GM19438 (cell line): ENCODE results near the gene ANLN.

Source experiments
- ATAC-seq: cut with Tn5 transposase; IDR thresholded peaks from one replicate; pipeline ENCODE4 v1.9.1; 2021; ENCODE audit warnings: low read depth; ENCODE audit not compliant: unreplicated experiment

Gene ANLN

GRCh38 chr7:36406156-36406555 is 16.5 kb downstream of the ANLN start:
- ATAC-seq: no peak

- no peak for ATAC-seq
Measured at GRCh38 chr7:36407636-36408550, 18.2 kb downstream of the ANLN start.

GRCh38 chr7:36408589-36408988 is 18.9 kb downstream of the ANLN start:
- ATAC-seq: no peak

GRCh38 chr7:36409180-36409579 is 19.5 kb downstream of the ANLN start:
- ATAC-seq: no peak

- ATAC-seq: no peak
Measured at GRCh38 chr7:36415144-36415543, 25.5 kb downstream of the ANLN start.

GRCh38 chr7:36416251-36416650 is 26.6 kb downstream of the ANLN start:
- ATAC-seq: no peak

- no peak for ATAC-seq
Measured at GRCh38 chr7:36420307-36420706, 30.6 kb downstream of the ANLN start.

GRCh38 chr7:36422072-36422471 is 32.4 kb downstream of the ANLN start:
- ATAC-seq: no peak

GRCh38 chr7:36423633-36424032 is 34.0 kb downstream of the ANLN start:
- no peak for ATAC-seq

GRCh38 chr7:36430186-36430585 is 40.5 kb downstream of the ANLN start:
- ATAC-seq: no peak

GRCh38 chr7:36430881-36431280 is 41.2 kb downstream of the ANLN start:
- no peak for ATAC-seq

- ATAC-seq: no peak
Measured at GRCh38 chr7:36438211-36438610, 48.5 kb downstream of the ANLN start.

- no peak for ATAC-seq
Measured at GRCh38 chr7:36439624-36440023, 50.0 kb downstream of the ANLN start.

- ATAC-seq: no peak
Measured at GRCh38 chr7:36440880-36441279, 51.2 kb downstream of the ANLN start.

GRCh38 chr7:36441344-36442022 is 51.8 kb downstream of the ANLN start:
- no peak for ATAC-seq

- ATAC-seq: no peak
Measured at GRCh38 chr7:36448781-36449379, 59.2 kb downstream of the ANLN start.

- ATAC-seq: no peak
Measured at GRCh38 chr7:36449685-36450084, 60.0 kb downstream of the ANLN start.

GRCh38 chr7:36453769-36454168 is 64.1 kb downstream of the ANLN start:
- no peak for ATAC-seq

GRCh38 chr7:36455646-36456045 is 66.0 kb downstream of the ANLN start:
- no peak for ATAC-seq

GRCh38 chr7:36456138-36456537 is 66.5 kb downstream of the ANLN start:
- ATAC-seq: no peak

GRCh38 chr7:36456548-36456947 is 66.9 kb downstream of the ANLN start:
- ATAC-seq: no peak
